Measurements from ENCODE around the gene CFI.

The CFI gene

DNA sequence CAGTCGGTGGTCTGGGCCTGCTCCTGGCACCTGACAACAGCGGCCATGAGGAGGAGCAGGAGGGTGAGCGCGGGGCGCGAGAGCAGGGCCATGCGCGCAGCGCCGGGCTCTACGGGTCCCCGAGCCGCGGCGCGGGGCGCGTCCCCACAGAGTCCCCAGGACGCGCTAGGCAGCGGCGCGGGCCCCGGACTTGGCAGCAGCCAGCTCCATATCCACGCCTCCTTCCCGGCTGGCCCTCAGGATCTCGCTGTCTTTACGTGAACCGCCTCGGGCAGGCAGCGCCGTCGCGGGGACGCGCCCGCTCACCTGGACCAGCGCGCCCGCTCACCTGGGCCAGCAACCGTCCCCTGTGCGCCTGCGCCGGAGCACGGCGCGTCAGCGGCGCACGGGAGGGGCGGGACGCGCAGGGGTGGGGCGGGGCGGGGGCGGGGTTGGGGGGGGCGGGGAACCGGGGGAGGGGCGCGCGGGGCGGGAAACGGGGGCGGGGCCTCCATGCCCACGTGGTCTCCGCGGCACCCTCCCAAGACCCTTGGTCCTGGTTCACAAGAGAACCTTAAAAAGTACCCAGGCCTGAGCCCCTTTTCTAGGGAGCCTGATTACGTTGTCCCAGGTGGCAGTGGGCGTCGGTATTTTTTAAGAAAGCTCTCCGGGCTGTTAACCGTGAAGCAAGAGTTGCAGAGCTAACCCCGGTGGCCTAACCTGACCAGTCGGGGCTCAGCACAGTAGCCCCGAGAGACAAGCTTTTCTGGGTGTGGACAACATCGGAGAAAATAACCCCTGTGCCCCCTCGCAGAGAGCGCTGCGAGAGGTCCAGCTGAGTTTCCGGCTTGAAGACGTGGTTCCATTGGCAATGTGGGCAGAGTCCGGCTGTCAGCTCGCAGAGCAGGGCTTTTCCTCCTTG, 71.8 kb downstream of the CFI start, which contains the start of gene PLA2G12A:
TSS of gene PLA2G12A (minus strand) at position 353 of the 901 bp plus-strand sequence. CDS start at position 92, 261 bp downstream.
- DNase-seq (ENCODE audit: low spot score): peak; percentile 93
- in situ Hi-C loops (cut with MboI; ENCODE audit: low sequenced_read_pairs, unreplicated experiment): no loop called here
- TF ChIP-seq, protein P1, sequence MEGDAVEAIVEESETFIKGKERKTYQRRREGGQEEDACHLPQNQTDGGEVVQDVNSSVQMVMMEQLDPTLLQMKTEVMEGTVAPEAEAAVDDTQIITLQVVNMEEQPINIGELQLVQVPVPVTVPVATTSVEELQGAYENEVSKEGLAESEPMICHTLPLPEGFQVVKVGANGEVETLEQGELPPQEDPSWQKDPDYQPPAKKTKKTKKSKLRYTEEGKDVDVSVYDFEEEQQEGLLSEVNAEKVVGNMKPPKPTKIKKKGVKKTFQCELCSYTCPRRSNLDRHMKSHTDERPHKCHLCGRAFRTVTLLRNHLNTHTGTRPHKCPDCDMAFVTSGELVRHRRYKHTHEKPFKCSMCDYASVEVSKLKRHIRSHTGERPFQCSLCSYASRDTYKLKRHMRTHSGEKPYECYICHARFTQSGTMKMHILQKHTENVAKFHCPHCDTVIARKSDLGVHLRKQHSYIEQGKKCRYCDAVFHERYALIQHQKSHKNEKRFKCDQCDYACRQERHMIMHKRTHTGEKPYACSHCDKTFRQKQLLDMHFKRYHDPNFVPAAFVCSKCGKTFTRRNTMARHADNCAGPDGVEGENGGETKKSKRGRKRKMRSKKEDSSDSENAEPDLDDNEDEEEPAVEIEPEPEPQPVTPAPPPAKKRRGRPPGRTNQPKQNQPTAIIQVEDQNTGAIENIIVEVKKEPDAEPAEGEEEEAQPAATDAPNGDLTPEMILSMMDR (IDR thresholded peaks at IDR 0.05; ENCODE audit: borderline replicate concordance, control extremely low read depth, extremely low read depth, insufficient read depth, missing control alignments): no peak

DNA sequence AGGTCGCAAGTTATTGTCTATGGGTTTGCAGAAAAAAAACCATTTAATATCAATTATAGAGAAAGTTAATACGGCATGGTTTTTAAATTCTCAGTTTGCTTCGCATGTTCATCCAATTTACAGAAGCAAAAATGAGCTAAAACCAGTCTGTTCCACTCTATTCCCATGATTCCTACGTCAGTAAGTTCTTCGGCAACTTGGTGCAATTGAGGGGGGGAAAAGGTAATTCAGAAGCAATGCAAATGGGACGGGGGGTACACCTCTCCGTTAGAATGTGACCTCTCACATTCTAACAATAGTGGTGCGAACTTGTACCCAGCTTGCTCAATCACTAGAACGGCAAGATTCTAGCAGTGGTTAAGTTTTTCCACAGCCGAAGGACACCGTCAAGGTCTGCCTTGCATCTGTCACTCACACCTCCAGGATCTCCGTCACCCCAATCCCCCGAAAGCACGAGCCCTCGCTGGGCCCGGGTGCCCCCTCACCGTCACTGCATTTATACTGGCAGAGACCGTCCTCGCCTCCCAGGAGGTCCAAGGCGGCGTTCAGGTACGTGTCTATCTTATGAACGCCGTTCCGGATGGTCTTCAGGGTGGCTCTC, 72.6 kb downstream of the CFI start:
- TF ChIP-seq, protein P1 (IDR thresholded peaks at IDR 0.05; ENCODE audit: borderline replicate concordance, control extremely low read depth, extremely low read depth, insufficient read depth, missing control alignments): no peak
- peak; percentile 16 for DNase-seq (ENCODE audit: low spot score)
- in situ Hi-C loops (cut with MboI; ENCODE audit: low sequenced_read_pairs, unreplicated experiment): no loop called here

DNA sequence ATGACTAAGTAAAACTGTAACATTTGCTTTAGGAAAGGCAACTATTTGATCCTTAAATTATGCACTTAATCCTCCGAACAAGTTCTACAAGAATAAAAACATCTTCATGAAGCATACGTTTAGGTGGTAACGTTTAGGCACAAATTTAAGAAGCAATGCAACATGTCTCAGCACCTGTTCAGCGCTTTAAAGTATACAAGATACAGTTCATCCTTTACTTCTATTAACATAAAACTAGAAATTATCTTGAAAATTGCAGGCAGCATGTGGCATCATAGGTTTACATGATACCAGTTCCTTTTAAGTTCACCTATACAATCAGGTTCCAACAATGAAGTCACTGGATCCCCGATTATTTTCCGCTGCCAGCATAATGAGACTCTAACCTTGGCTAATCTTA, 73.4 kb downstream of the CFI start:
- in situ Hi-C loops (cut with MboI; ENCODE audit: low sequenced_read_pairs, unreplicated experiment): no loop called here
- DNase-seq (ENCODE audit: low spot score): no peak
- TF ChIP-seq, protein P1 (IDR thresholded peaks at IDR 0.05; ENCODE audit: borderline replicate concordance, control extremely low read depth, extremely low read depth, insufficient read depth, missing control alignments): no peak

DNA sequence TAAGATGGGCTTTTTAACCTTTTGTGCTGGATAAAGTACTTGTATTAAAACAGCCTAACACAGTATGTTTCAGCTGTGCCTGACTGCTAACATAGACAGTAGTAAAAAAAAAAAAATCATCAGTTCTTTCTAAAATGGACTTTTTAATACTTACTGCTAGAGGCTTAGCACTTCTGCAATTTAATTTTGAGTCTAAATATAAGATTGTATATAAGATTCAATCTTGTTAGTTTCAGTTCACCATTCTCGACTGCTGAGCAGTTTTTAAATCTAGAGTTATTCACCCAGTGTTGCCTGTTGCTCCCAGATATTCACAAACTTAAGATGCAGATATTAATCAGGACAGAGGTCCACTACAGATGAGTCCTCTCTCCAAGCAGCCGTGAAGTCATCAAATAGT, 78.7 kb downstream of the CFI start:
- in situ Hi-C loops (cut with MboI; ENCODE audit: low sequenced_read_pairs, unreplicated experiment): no loop called here
- TF ChIP-seq, protein P1 (IDR thresholded peaks at IDR 0.05; ENCODE audit: borderline replicate concordance, control extremely low read depth, extremely low read depth, insufficient read depth, missing control alignments): no peak
- DNase-seq (ENCODE audit: low spot score): no peak

- in situ Hi-C loops (cut with MboI; ENCODE audit: low sequenced_read_pairs, unreplicated experiment): no loop called here
- TF ChIP-seq, protein P1 (IDR thresholded peaks at IDR 0.05; ENCODE audit: borderline replicate concordance, control extremely low read depth, extremely low read depth, insufficient read depth, missing control alignments): no peak
- no peak for DNase-seq (ENCODE audit: low spot score)
Measured at GRCh38 chr4:109722357-109722756, 79.4 kb downstream of the CFI start.

GRCh38 chr4:109721033-109721432, 80.8 kb downstream of the CFI start:
- TF ChIP-seq, protein P1 (IDR thresholded peaks at IDR 0.05; ENCODE audit: borderline replicate concordance, control extremely low read depth, extremely low read depth, insufficient read depth, missing control alignments): no peak
- in situ Hi-C loops (cut with MboI; ENCODE audit: low sequenced_read_pairs, unreplicated experiment): no loop called here
- DNase-seq (ENCODE audit: low spot score): no peak
